MM.1S (cell line): Measurements from ENCODE around the gene STX8.

Experiments
- CTCF ChIP-seq: fragments of 300-600 bp; sonication (generic); IDR thresholded peaks from 2 replicates; pipeline ENCODE4 v1.5.1; 2016; ENCODE audit warnings: antibody characterized with exemption, low read length, mixed read lengths
- EZH2 ChIP-seq: fragments of 300-600 bp; sonication (generic); optimal IDR thresholded peaks from 2 replicates; pipeline ENCODE3; 2017; ENCODE audit warnings: low read depth, mild to moderate bottlenecking, antibody characterized with exemption, low read length, mixed read lengths
- EZH2phosphoT487 ChIP-seq: fragments of 300-600 bp; sonication (generic); IDR thresholded peaks from 2 replicates; pipeline ENCODE4 v1.6.1; 2018; ENCODE audit warnings: antibody characterized with exemption, low read length

GRCh38 chr17:9233761-9234160 is 341.9 kb downstream of the STX8 start:
- TF ChIP-seq CTCF (no peak), EZH2 (no peak), EZH2phosphoT487 (no peak)
